HT1080 (cell line): Measurements from ENCODE around the gene TBCCD1. TPM values are rescaled to one million over a fixed set of nuclear protein-coding genes. Genes with fewer than 3 reads are reported as not detected.

ENCODE experiments used
- DNase-seq: peaks from one replicate; pipeline ENCODE4 v3.0.0-alpha.2; 2015; ENCODE audit warnings: low read depth
- polyA plus RNA-seq, 2 experiments: library from polyadenylated mRNA; depleted of rRNA; stranded (reverse); fragments of >200 nt; gene quantifications; 2 replicates each; pipeline ENCODE4 v1.2.3, GENCODE V29; 2015
- total RNA-seq: library from RNA; depleted of rRNA; stranded (reverse); fragments of >200 nt; shearing (Covaris generic); gene quantifications from 2 replicates; pipeline ENCODE4 v1.2.3, GENCODE V29; 2014; rRNA removed

TBCCD1 gene
- 21.8 and 28.3 TPM in 2 replicates for total RNA-seq
- polyA plus RNA-seq (2015; cell fraction: cytosol; rRNA removed): 15.3 and 16.1 TPM in 2 replicates
- 19.0 and 19.1 TPM in 2 replicates for polyA plus RNA-seq (2015; cell fraction: nucleus; rRNA removed)

GRCh38 chr3:186567072-186567921 lies at the start of gene TBCCD1:
TSS of gene TBCCD1 (minus strand) at chr3:186567339. CDS start at chr3:186564329, 3,010 bp downstream.
- DNase-seq: peak; percentile 93

GRCh38 chr3:186616299-186616617 lies 49.1 kb upstream of the TBCCD1 start:
- no peak for DNase-seq

GRCh38 chr3:186614597-186615483 lies 47.7 kb upstream of the TBCCD1 start:
- DNase-seq: peak; percentile 81

- DNase-seq: no peak
Observed at GRCh38 chr3:186614266-186614596, 47.1 kb upstream of the TBCCD1 start.

- peak; percentile 69 for DNase-seq
Observed at GRCh38 chr3:186613637-186614265, 46.6 kb upstream of the TBCCD1 start.

GRCh38 chr3:186612721-186613636 lies 45.8 kb upstream of the TBCCD1 start, which contains the start of gene AHSG:
TSS of gene AHSG (plus strand) at chr3:186613060. CDS start at chr3:186613142, 82 bp downstream.
- DNase-seq: no peak

- DNase-seq: no peak
Observed at GRCh38 chr3:186612065-186612464, 44.9 kb upstream of the TBCCD1 start.

- DNase-seq: peak; percentile 66
Observed at GRCh38 chr3:186609247-186609868, 42.2 kb upstream of the TBCCD1 start.

- DNase-seq: no peak
Observed at GRCh38 chr3:186608624-186609215, 41.6 kb upstream of the TBCCD1 start.

GRCh38 chr3:186605561-186606545 lies 38.7 kb upstream of the TBCCD1 start:
- DNase-seq: no peak

- DNase-seq: no peak
Observed at GRCh38 chr3:186605078-186605477, 37.9 kb upstream of the TBCCD1 start.

GRCh38 chr3:186603159-186603558 lies 36.0 kb upstream of the TBCCD1 start:
- DNase-seq: no peak

GRCh38 chr3:186600896-186601295 lies 33.8 kb upstream of the TBCCD1 start:
- no peak for DNase-seq

- DNase-seq: no peak
Observed at GRCh38 chr3:186599785-186600166, 32.6 kb upstream of the TBCCD1 start.

GRCh38 chr3:186599142-186599784 lies 32.1 kb upstream of the TBCCD1 start:
- DNase-seq: no peak

GRCh38 chr3:186598794-186599141 lies 31.6 kb upstream of the TBCCD1 start:
- no peak for DNase-seq

- peak; percentile 66 for DNase-seq
Observed at GRCh38 chr3:186598108-186598784, 31.1 kb upstream of the TBCCD1 start.
